HG02885 (cell line): Measurements from ENCODE around the gene PLXNA3.

Experiments used
- ATAC-seq: cut with Tn5 transposase; IDR thresholded peaks from one replicate; pipeline ENCODE4 v1.9.1; 2021; ENCODE audit warnings: mild to moderate bottlenecking; ENCODE audit not compliant: unreplicated experiment, poor library complexity

PLXNA3 gene

GRCh38 chrX:154457491-154458115 is 478 bp upstream of the PLXNA3 start:
- ATAC-seq: peak; percentile 65

- no peak for ATAC-seq
These were observed 1.1 kb downstream of the PLXNA3 start for GRCh38 chrX:154458954-154459778.

GRCh38 chrX:154459832-154460231 is 1.8 kb downstream of the PLXNA3 start:
- ATAC-seq: no peak

- no peak for ATAC-seq
These were observed 2.2 kb downstream of the PLXNA3 start for GRCh38 chrX:154460326-154460725.

- no peak for ATAC-seq
These were observed 4.3 kb downstream of the PLXNA3 start for GRCh38 chrX:154462396-154462795.

- no peak for ATAC-seq
These were observed 5.6 kb downstream of the PLXNA3 start for GRCh38 chrX:154463611-154464220.

GRCh38 chrX:154464806-154465365 is 6.8 kb downstream of the PLXNA3 start:
- ATAC-seq: no peak

GRCh38 chrX:154465601-154466000 is 7.5 kb downstream of the PLXNA3 start:
- ATAC-seq: no peak

GRCh38 chrX:154466036-154466435 is 8.0 kb downstream of the PLXNA3 start:
- ATAC-seq: no peak

GRCh38 chrX:154466907-154467306 is 8.8 kb downstream of the PLXNA3 start:
- no peak for ATAC-seq

- ATAC-seq: no peak
These were observed 9.5 kb downstream of the PLXNA3 start for GRCh38 chrX:154467556-154467955.

- no peak for ATAC-seq
These were observed 10.1 kb downstream of the PLXNA3 start for GRCh38 chrX:154468217-154468616.

- no peak for ATAC-seq
These were observed 11.0 kb downstream of the PLXNA3 start for GRCh38 chrX:154469114-154469513.

- no peak for ATAC-seq
These were observed 11.8 kb downstream of the PLXNA3 start for GRCh38 chrX:154469880-154470279.

- no peak for ATAC-seq
These were observed 12.4 kb downstream of the PLXNA3 start for GRCh38 chrX:154470434-154470833.

- ATAC-seq: no peak
These were observed 13.0 kb downstream of the PLXNA3 start for GRCh38 chrX:154470914-154471568.

GRCh38 chrX:154471839-154472684 is 14.0 kb downstream of the PLXNA3 start:
- no peak for ATAC-seq

- no peak for ATAC-seq
These were observed 14.9 kb downstream of the PLXNA3 start for GRCh38 chrX:154472685-154473632.

- no peak for ATAC-seq
These were observed 15.6 kb downstream of the PLXNA3 start for GRCh38 chrX:154473683-154474082.
